Liver (tissue), 3 donors: ENCODE data around the gene PRKCD.
"Not testable (repeated sequence)": the region's sequence is repeated elsewhere in the genome, so short reads cannot be mapped to it uniquely, and the experiment has no call there.

Experiments
- ATF3 ChIP-seq: IDR thresholded peaks from 2 replicates; pipeline ENCODE4 v1.6.1; 2016; ENCODE audit warnings: antibody characterized with exemption
- CTCF ChIP-seq: fragments of 150-350 bp; IDR thresholded peaks from 2 replicates; pipeline ENCODE4 v1.5.1; 2017; ENCODE audit warnings: improper control_type of control experiment, low read depth, low read length; ENCODE audit not compliant: missing input control
- EGR1 ChIP-seq, 2 donors: IDR thresholded peaks; 2 replicates each; pipeline ENCODE4 v1.6.1; 2016 to 2018; ENCODE audit warnings: antibody characterized with exemption in 2 of 2, low read depth in 2 of 2
- FOXA1 ChIP-seq: IDR thresholded peaks from 2 replicates; pipeline ENCODE4 v1.6.1; 2016; ENCODE audit warnings: antibody characterized with exemption
- FOXA2 ChIP-seq: IDR thresholded peaks from 2 replicates; pipeline ENCODE4 v1.6.1; 2016; ENCODE audit warnings: antibody characterized with exemption
- GABPA ChIP-seq, 2 donors: IDR thresholded peaks in 1 of 2; conservative IDR thresholded peaks in 1 of 2; 2 replicates each; pipeline ENCODE4 v1.6.1; 2016; ENCODE audit warnings: antibody characterized with exemption in 2 of 2, mild to moderate bottlenecking in 1 of 2, moderate library complexity in 1 of 2
- HNF4G ChIP-seq: IDR thresholded peaks from 2 replicates; pipeline ENCODE4 v1.6.1; 2016; ENCODE audit warnings: antibody characterized with exemption
- MAX ChIP-seq: IDR thresholded peaks from 2 replicates; pipeline ENCODE4 v1.6.1; 2016; ENCODE audit warnings: antibody characterized with exemption
- RAD21 ChIP-seq, 2 donors: IDR thresholded peaks; 2 replicates each; pipeline ENCODE4 v1.6.1; 2016; ENCODE audit warnings: antibody characterized with exemption in 2 of 2, mild to moderate bottlenecking in 2 of 2
- REST ChIP-seq: IDR thresholded peaks from 2 replicates; pipeline ENCODE4 v1.6.1; 2016; ENCODE audit warnings: antibody characterized with exemption, mild to moderate bottlenecking
- RXRA ChIP-seq, 2 donors: IDR thresholded peaks; 2 replicates each; pipeline ENCODE4 v1.6.1; 2017 to 2018; ENCODE audit warnings: antibody characterized with exemption in 2 of 2, mild to moderate bottlenecking in 1 of 2
- TAF1 ChIP-seq: conservative IDR thresholded peaks from 2 replicates; pipeline ENCODE4 v1.6.1; 2016; ENCODE audit warnings: antibody characterized with exemption, mild to moderate bottlenecking
- YY1 ChIP-seq: IDR thresholded peaks from 2 replicates; pipeline ENCODE4 v1.6.1; 2016; ENCODE audit warnings: antibody characterized with exemption, mild to moderate bottlenecking
- donor health status: healthy.
- donor health status: healthy.

- not testable (repeated sequence) for TF ChIP-seq CTCF; REST; GABPA (IDR thresholded peaks at IDR 0.05 in 1 of 2, conservative IDR thresholded peaks at IDR 0.05 in 1 of 2); FOXA2; HNF4G; TAF1; ATF3; EGR1 (IDR thresholded peaks at IDR 0.05; ENCODE audit: low read depth in 2 of 2); YY1; RXRA (IDR thresholded peaks at IDR 0.05); MAX; RAD21 (IDR thresholded peaks at IDR 0.05); FOXA1
These were observed 9.9 kb upstream of the PRKCD start for GRCh38 chr3:53151086-53151438.
